Measurements from ENCODE around the gene NRARP.
"Not testable (repeated sequence)": the region's sequence is repeated elsewhere in the genome, so short reads cannot be mapped to it uniquely, and the experiment has no call there.

The NRARP gene

DNA sequence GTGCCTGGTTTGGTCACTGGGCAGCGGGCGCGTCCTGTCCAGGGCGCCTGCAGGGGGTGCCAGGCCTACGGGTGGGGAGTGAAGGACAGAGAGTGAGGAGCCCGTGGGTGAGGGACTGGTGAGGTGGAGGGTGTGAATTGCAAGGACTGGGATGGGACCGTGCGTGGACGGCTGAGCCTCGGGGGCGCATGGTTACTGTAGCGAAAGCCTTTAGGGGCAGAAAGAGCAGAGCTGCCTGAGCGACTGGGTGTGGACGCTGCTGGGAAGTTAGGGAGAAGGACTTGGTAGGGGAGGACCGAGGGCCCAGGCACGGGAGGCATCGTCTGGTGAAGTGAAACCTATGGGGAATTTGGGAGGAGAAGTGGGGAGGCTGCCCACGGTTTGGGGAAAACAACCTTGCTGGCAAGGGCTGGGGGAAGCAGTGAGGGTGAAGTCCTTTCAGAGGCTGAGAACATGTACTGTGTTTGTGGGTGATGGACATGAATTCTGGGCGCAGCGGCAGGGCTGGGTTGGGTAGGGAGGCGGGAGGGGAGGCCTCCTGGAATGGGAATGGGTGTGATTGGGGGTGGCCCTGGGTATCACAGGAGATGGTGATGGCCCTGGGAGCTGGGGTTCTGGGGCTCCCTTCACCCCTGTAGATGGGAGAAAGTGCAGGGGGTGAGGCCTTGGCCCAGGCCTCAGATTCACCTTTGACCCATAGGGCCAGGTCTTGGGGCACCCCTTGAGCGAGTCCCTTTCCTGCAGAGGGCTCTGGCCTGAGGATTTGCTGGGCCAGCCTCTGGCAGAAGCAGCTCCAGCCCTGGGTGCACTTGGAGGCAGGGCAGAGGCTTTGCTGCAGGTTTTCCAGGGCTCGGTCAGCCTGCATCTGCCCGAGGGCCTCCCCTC lies 26.2 kb downstream of the NRARP start:
- no peak for DNase-seq

DNA sequence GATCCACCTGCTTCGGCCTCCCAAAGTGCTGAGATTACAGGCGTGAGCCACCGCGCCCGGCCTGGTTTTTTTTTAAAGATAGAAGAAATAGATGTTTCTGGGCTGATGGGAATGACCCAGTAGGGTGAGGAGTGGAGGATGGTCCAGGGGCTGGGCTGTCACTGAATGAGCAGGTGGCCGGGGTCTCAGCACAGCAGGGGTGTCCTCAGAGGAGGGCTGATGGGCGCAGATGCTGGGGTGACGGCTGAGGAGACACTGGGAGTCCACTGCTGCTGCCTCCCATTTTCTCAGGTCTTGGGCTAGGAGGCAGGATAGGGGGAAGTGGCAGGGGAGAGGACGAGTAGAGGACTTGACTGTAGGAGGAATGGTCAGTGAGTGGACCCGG lies 26.9 kb downstream of the NRARP start:
- DNase-seq, result no peak

DNA sequence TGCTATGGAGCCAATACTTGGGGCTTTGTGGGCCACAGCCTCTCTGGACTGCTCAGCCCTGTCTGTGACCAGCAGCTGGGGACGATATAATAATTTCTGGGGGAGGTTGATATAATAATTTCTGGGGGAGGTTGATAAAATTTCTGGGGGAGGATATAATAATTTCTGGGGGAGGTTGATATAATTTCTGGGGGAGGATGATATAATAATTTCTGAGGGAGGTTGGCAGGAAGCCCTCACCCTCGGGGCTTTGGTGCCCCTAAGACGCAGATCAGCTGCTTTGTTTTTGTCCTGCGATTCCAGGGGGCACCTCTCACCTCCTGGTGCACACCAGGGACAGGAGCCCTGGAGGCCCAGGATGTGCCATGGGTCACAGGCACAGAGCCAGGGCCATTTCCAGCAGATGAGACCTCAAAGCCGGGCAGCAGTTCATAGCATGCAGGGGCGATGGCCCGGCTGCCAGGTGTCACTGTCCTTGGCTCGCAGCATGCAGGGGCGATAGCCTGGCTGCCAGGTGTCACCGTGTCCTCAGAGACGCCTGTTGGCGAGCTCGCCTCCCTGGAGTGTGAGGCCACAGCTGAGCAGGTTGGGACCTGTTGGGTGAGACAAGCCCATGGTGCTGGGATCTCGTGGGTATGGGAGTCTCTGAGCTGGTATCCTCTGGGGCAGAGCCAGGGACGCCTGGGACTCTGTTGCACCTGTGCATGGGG lies 28.3 kb downstream of the NRARP start:
- DNase-seq, result no peak

DNA sequence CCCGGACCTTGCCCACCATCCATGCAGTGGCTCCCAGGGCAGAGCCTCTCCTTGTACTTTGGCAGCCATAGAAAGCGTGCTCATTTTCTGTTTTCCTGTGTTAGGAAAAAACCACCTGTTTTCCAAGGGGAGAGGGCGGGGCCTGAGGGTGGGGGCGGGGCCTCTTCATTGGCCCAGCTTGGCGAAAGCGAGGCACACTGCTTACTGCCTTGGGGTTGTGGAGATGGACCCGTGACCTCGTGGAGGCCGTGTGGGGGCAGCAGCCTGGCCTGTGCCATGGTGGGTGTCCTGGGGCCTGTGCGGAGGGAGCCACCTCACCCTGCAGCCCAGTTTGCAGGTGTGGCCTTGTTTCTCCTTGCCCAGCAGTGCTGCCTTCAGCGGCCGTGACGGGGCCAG lies 29.0 kb downstream of the NRARP start:
- DNase-seq, result no peak

DNA sequence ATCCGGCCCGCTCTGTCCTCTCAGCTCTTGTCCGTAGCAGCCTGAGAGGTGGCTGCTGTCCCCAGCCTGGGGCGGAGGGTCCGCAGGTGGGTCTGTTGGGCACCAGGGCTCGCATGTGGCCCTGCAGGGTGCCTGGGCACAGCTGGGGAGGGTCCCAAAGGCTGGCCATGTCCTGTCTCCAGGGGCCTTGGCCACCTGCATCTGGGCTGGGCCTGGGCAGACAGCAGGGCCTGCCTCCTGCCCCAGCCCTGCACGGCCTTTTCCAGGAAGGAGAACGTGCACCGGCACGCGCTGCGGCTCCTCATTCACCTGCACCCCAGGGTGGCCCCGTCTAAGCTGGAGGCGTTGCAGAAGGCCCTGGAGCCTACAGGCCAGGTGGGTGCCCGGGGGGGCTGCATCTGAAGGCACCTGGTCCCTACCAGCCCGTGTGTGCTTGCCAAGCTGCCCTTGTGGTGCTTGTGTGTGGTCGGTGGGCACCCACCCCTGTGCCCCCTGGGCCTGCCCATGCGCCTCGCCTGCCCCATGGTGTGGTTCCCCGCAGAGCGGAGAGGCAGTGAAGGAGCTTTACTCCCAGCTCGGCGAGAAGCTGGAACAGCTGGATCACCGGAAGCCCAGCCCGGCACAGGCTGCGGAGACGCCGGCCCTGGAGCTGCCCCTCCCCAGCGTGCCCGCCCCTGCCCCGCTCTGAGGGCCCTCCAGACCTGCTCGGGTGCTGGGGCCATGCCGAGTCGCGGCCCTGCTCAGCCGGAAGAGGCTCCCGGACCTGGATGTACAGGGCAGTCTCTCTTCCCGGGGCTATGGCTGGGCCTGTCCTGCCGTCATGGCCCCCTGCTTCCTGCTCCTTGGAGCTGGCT lies 29.6 kb downstream of the NRARP start:
- no peak for DNase-seq

DNA sequence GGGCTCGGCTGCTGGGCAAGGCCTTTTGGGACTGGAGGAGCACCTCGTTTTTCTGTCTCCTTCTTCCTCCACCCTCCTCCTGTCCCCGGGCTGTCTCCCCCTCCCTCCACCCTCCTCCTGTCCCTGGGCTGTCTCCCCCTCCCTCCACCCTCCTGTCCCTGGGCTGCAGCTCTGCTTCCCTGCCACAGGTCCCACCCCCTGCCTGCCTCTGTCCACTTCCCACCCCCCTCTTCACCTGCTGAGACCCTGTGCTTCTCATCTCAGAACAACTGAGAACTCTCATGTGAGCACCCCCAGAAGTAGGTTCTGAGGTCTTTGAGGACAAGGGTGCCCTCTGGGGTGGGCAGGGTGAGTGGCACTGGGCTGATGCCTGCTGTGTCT lies 30.4 kb downstream of the NRARP start:
- DNase-seq, result no peak

DNA sequence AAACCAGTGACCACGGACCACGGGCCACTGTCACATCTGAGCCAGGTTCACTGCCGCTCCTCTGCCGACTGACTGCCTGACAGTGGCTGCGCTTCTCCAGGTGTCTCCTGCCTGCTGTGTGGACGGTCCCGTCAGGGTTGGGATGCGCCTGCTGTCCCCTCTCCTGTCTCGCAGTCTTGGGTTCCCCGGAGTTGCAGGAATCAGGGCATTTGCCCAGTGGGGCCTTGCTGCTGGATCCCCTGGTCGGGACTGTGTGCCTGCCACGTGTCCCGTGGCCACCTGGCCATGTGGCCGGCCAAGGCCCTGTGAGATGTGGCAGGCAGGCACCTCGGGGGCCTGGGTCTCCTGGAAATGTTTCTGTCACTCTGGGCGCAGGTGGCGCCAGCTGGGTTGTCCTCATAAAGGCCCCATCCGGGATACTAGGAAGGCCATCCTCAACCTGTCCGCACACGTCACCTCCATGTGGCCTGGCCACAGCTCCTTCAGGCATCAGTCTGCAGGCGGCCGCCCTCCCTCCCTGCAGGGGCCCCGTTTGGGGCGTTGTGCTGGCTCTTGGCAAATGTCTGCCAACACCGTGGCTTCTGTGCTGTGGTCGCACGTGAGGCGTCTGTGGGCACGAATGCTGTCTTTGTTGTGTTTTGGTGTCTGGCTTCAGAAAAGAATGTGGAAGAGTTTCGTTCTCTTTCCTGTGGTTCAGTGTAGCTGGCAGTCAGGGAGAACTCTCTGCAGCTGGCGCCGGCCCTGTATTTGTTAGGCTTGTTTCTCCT lies 31.0 kb downstream of the NRARP start:
- DNase-seq, result no peak

DNA sequence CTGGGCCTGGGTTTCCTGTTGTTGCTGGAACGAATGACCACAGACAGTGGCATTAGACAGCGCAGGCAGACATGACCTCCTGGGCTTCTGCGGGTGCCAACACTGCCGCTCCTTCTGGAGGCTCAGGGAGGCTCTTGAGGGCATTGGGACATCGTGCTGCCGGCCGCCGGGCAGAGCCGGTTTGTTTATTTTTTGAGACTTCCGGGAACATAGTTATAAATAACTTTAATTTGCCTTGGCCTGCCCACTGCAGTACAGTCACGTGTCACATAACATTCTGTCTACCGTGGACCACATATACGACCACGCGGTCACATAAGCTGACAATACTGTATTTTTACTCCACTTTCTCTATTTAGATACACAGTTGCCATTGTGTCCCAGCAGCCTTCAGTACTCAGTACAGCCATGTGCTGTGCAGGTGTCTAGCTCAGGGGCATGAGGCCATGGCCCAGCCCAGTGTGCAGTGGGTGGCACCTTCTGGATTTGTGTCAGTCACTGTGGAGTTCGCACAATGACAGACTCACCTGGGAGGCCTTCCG lies 32.8 kb downstream of the NRARP start:
- DNase-seq, result no peak

DNA sequence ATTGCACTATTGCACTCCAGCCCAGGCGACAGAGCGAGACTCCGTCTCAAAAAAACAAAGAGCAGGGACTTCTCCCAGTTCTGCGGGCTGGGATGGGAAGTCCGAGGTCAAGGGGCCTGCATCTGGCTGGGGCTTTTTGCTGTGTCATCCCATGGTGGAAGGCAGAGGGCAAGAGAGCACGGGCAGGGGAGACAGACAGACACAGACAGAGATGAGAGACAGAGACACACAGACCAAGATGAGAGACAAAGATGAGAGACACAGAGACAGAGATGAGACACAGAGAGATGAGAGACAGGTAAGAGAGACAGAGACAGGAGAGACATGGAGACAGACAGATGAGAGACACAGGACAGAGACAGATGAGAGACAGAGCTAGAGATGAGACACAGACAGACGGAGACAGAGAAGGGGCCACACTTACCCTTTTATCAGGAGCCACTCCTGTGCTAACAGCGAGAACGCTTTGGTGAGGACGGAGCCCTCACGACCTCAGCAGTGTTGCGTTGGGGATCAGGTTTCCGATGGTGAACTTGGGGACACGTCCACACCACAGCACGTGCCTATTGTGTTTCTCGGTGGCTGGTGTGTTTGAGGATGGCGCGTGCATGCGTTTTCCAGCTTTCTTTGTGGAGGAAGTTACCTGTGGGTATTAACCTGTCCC lies 33.4 kb downstream of the NRARP start:
- DNase-seq, result no peak

DNA sequence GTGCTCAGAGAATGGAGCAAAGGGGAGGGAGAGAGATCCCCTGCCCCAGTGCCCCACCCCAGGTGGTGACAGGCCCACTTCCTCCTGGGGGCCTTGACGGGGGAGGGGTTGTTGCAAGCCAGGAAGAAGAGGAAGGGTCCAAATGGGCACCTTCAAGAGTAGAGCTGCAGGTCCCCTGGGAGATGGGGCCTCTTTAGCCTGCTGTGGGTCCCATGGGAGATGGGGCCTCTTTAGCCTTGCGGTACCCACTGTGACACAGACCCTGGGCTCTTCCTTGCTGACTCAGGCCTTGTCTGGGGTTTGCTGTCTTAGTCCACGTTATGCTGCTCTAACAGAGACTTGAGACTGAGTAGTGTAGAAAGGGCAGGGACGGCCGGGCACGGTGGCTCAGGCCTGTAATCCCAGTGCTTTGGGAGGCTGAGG lies 34.1 kb downstream of the NRARP start:
- DNase-seq, result no peak

DNA sequence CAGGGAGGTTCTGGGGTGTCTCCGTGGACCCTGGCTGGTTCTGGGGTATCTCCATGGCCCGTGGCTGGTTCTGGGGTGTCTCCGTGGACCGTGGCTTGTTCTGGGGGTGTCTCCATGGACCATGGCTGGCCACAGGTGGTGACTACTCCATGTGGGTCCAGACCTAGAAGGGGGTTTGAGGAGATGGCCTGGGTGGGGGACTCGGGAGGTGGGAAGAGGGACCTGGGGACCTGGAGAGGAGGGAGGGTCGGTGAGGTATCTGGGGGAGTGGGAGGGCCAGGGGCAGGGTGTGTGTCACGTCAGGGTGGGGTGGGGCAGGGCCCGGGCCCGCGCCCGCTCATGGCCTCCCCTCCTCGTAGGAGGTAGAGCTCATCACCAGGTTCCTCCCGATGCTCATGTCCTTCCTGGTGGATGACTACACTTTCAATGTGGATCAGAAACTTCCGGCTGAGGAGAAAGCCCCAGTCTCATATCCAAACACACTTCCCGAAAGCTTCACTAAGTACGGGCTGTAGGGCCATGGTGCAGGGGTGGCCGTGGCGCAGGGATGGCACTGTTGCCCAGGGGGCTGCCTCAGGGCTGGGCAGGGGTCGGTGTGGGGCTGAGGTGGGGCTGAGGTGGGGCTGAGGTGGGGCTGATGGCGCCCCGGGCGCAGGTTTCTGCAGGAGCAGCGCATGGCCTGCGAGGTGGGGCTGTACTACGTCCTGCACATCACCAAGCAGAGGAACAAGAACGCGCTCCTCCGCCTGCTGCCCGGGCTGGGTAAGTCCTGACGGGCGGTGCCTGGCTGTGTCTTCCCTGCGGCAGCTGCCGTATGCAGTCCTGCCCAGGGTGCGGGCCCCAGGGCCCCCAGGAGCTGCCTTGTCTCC lies 35.3 kb downstream of the NRARP start:
- DNase-seq, result no peak

DNA sequence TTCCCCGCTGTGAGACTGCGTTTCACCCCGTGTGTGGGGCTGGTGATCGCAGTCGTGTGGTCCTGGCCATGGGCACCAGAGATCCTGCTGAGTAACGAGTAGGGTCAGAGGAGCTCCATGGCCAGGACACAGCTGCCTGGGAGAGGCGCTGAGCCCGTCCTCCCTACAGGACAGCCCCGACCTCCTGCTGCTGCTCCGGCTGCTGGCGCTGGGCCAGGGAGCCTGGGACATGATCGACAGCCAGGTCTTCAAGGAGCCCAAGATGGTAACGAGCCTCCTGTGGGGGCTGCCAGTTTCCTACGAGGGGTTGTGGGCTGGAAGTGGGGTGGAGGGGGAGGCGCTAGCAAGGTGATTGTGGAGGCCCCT lies 35.9 kb downstream of the NRARP start:
- no peak for DNase-seq

DNA sequence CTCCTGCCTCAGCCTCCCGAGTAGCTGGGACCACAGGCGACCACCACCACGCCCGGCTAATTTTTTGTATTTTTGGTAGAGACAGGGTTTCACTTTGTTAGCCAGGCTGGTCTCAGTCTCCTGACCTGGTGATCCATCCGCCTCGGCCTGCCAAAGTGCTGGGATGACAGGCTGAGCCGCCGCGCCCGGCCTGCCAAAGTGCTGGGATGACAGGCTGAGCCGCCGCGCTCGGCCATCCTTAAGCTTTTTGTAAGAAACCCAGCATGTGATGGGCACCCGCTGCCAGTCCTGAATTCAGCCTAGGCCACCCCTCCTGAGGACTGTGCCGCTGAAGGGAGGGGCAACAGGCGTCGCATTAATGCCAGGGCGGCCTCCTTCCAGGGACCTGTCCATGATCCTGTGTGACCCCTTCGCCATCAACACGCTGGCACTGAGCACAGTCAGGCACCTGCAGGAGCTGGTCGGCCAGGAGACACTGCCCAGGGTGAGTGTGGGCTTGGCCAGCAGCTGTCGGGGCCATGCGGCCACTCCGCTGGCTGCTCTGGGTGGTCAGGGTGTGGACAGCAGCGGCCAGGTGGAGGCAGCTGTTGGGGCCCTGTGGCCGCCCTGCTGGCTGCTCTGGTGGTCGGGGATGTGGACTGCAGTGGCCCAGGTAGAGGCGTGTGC lies 36.4 kb downstream of the NRARP start:
- DNase-seq, result no peak

DNA sequence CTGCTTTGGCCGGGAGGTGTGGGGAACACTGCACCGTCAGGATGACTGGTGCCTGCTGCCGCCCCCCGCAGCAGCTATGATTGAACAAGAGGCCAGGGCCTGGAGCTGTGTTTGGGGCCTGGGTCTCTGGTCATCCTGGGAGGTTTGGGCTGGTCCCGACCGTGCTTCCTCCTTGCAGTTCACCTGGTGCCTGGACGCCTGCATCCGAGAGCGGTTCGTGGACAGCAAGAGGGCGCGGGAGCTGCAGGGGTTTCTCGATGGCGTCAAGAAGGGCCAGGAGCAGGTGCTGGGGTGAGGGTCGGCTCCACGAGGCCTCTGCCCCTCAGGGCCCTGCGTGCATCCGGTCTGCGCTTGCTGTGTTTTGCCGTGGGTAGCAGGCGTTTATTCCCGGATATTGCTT lies 38.0 kb downstream of the NRARP start:
- DNase-seq, result no peak

DNA sequence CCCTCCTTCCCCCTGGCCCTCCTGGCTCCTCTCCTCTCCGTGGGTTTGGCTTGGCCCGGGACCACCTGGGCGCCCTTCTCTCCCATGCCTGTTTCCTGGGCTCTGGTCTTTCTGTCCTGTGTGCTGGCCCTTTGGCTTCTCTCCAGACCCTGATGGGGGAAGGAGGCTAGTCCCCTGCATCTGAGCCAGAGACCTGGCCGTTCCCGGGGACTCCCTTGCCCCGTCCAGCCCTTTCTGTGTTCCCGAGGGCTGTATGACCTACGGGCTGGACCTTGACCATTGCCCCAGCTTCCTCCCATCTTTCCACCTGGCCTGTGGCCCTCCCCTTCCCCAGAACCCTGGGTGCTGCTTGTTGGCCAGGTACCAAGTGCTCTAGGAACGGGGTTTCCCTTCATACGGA lies 38.6 kb downstream of the NRARP start:
- no peak for DNase-seq

DNA sequence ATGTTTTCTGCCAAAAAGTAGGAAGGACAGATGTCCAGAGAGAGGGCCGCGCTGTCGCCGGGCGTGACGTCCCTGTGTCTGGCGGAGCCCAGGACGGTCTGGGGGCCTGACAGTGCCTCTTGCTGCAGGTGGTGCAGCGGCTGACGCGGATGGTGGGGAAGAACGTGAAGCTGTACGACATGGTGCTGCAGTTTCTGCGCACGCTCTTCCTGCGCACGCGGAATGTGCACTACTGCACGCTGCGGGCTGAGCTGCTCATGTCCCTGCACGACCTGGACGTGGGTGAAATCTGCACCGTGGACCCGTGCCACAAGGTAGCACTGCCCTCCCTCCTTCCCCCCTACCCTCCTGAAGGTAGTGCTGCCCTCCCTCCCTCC lies 39.2 kb downstream of the NRARP start:
- no peak for DNase-seq

DNA sequence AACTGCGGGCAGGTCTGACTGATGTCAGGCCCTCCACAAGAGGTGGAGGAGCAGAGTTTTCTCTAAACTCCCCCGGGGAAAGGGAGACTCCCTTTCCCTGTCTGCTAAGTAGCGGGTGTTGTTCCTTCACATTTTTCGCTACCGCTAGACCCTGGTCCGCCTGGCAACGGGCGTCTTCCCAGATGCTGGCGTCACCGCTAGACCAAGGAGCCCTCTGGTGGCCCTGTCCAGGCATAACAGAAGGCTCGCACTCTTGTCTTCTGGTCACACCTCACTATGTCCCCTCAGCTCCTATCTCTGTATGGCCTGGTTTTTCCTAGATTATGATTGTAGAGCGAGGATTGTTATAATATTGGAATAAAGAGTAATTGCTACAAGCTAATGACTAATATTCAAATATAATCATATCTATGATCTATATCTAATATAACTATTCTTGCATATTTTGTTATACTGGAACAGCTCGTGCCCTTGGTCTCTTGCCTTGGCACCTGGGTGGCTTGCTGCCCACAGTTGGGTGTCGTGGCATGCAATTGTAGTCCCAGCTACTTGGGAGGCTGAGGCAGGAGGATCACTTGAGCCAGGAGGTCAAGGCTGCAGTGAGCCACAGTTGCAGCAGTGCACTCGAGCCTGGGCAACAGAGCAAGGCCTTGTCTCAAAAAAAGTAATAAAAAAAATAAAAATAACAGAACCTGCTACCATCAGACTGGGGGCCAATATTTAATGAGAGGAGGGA lies 39.7 kb downstream of the NRARP start:
- not testable (repeated sequence) for DNase-seq

DNA sequence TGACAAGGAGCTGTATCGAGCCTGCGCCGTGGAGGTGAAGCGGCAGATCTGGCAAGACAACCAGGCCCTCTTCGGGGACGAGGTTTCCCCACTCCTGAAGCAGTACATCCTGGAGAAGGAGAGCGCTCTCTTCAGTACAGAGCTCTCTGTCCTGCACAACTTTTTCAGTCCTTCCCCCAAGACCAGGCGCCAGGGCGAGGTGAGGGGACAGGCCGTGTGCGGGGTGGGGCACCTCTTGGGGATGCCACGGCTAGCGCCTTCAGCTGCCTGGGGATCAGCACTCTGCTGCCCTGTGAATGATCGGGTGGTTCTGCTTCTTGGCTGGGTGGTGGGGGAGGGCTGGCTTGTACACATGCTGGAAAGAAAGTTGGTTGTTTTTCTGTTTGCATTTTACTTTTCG lies 45.2 kb downstream of the NRARP start:
- no peak for DNase-seq

DNA sequence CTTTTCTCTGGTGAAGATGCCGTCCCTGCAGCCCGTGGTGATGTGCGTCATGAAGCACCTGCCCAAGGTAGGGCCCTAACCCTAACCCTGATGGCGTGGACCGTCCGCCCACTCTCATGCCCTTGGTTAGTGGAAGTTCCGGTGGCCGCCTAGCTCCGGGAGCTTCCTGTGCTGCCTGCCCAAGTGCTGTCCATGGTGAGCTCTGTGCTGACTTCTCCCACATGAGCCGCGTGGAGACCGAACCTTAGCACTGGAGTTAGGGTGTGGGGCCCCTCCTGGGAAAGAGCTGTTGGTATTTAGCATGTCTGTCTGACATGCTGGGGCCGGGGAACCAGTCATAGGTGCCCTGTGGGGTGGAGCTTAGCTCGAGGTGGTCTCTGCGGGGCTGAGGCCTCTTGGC lies 45.7 kb downstream of the NRARP start:
- no peak for DNase-seq

All from retina (tissue), 1 donor.